ENCODE data around the gene TPK1. TPM values are rescaled to one million over a fixed set of nuclear protein-coding genes. Genes with fewer than 3 reads are reported as not detected.
"Not testable (repeated sequence)": the region's sequence is repeated elsewhere in the genome, so short reads cannot be mapped to it uniquely, and the experiment has no call there.

TPK1 gene
- total RNA-seq, 1 donor from 2014 or later: 3.5 TPM

- DNase-seq (ENCODE audit: low spot score): no peak
- TF ChIP-seq CTCF (IDR thresholded peaks at IDR 0.05): no peak
- Mint-ChIP-seq H3K4me3 (ENCODE audit: unreplicated experiment) (no peak overlapping the region), H3K9me3 (ENCODE audit: low read depth) (no peaks in the 10 kb centered on the region), H3K27ac (ENCODE audit: unreplicated experiment) (no peak overlapping the region), H3K27me3 (ENCODE audit: low read depth) (peaks cover 4% of the 10 kb centered on the region), H3K4me1 (ENCODE audit: low read depth) (no peaks in the 10 kb centered on the region), H3K36me3 (ENCODE audit: low read depth) (no peaks in the 10 kb centered on the region)
Observed at GRCh38 chr7:144439717-144440205, 396.1 kb downstream of the TPK1 start.

- DNase-seq (ENCODE audit: low spot score): no peak
- H3K4me3 Mint-ChIP-seq (ENCODE audit: unreplicated experiment): no peak overlapping the region
- H3K27ac Mint-ChIP-seq (ENCODE audit: unreplicated experiment): no peak overlapping the region
- no peaks in the 10 kb centered on the region for H3K9me3 Mint-ChIP-seq (ENCODE audit: low read depth)
- H3K27me3 Mint-ChIP-seq (ENCODE audit: low read depth): peaks cover 11% of the 10 kb centered on the region
- H3K4me1 Mint-ChIP-seq (ENCODE audit: low read depth): no peaks in the 10 kb centered on the region
- H3K36me3 Mint-ChIP-seq (ENCODE audit: low read depth): no peaks in the 10 kb centered on the region
- TF ChIP-seq CTCF (IDR thresholded peaks at IDR 0.05): no peak
Observed at GRCh38 chr7:144438759-144439158, 397.1 kb downstream of the TPK1 start.

GRCh38 chr7:144437370-144438191 is 398.3 kb downstream of the TPK1 start:
- TF ChIP-seq CTCF (IDR thresholded peaks at IDR 0.05): peak; percentile 86
- Mint-ChIP-seq H3K36me3 (ENCODE audit: low read depth) (no peaks in the 10 kb centered on the region), H3K4me3 (ENCODE audit: unreplicated experiment) (no peak overlapping the region), H3K27ac (ENCODE audit: unreplicated experiment) (no peak overlapping the region), H3K4me1 (ENCODE audit: low read depth) (no peaks in the 10 kb centered on the region), H3K27me3 (ENCODE audit: low read depth) (peaks cover 17% of the 10 kb centered on the region), H3K9me3 (ENCODE audit: low read depth) (no peaks in the 10 kb centered on the region)
- no peak for DNase-seq (ENCODE audit: low spot score)

- TF ChIP-seq CTCF (IDR thresholded peaks at IDR 0.05): no peak
- H3K36me3 Mint-ChIP-seq (ENCODE audit: low read depth): no peaks in the 10 kb centered on the region
- no peak for DNase-seq (ENCODE audit: low spot score)
- no peaks in the 10 kb centered on the region for H3K4me1 Mint-ChIP-seq (ENCODE audit: low read depth)
- no peak overlapping the region for H3K27ac Mint-ChIP-seq (ENCODE audit: unreplicated experiment)
- no peak overlapping the region for H3K4me3 Mint-ChIP-seq (ENCODE audit: unreplicated experiment)
- H3K9me3 Mint-ChIP-seq (ENCODE audit: low read depth): no peaks in the 10 kb centered on the region
- H3K27me3 Mint-ChIP-seq (ENCODE audit: low read depth): peaks cover 17% of the 10 kb centered on the region
Observed at GRCh38 chr7:144436500-144436899, 399.4 kb downstream of the TPK1 start.

- Mint-ChIP-seq H3K9me3 (ENCODE audit: low read depth) (peaks cover 21% of the 10 kb centered on the region), H3K4me3 (ENCODE audit: unreplicated experiment) (no peak overlapping the region)
- no peak for TF ChIP-seq CTCF (IDR thresholded peaks at IDR 0.05)
Observed at GRCh38 chr7:144428431-144428830, 407.4 kb downstream of the TPK1 start.

GRCh38 chr7:144427539-144427938 is 408.3 kb downstream of the TPK1 start:
- H3K36me3 Mint-ChIP-seq (ENCODE audit: low read depth); H3K27me3 Mint-ChIP-seq (ENCODE audit: low read depth); H3K27ac Mint-ChIP-seq (ENCODE audit: unreplicated experiment); DNase-seq (ENCODE audit: low spot score); H3K4me1 Mint-ChIP-seq (ENCODE audit: low read depth); H3K4me3 Mint-ChIP-seq (ENCODE audit: unreplicated experiment): not testable (repeated sequence)
- peaks cover 21% of the 10 kb centered on the region for H3K9me3 Mint-ChIP-seq (ENCODE audit: low read depth)

More at GRCh38 chr7:144428431-144428830, 407.4 kb downstream of the TPK1 start:
- H3K27ac Mint-ChIP-seq (ENCODE audit: unreplicated experiment): no peak overlapping the region
- no peak for DNase-seq (ENCODE audit: low spot score)
- no peaks in the 10 kb centered on the region for H3K36me3 Mint-ChIP-seq (ENCODE audit: low read depth)
- peaks cover 3% of the 10 kb centered on the region for H3K27me3 Mint-ChIP-seq (ENCODE audit: low read depth)
- no peaks in the 10 kb centered on the region for H3K4me1 Mint-ChIP-seq (ENCODE audit: low read depth)

- H3K36me3 Mint-ChIP-seq (ENCODE audit: low read depth); H3K27ac Mint-ChIP-seq (ENCODE audit: unreplicated experiment); H3K9me3 Mint-ChIP-seq (ENCODE audit: low read depth); H3K4me1 Mint-ChIP-seq (ENCODE audit: low read depth); H3K4me3 Mint-ChIP-seq (ENCODE audit: unreplicated experiment); DNase-seq (ENCODE audit: low spot score): not testable (repeated sequence)
- peaks cover 13% of the 10 kb centered on the region for H3K27me3 Mint-ChIP-seq (ENCODE audit: low read depth)
Observed at GRCh38 chr7:144418931-144419330, 416.9 kb downstream of the TPK1 start.

Measured in chondrocyte (in vitro differentiated cells).